GM18499 (cell line): Measurements from ENCODE around the gene FRZB.
"Not testable (repeated sequence)": the region's sequence is repeated elsewhere in the genome, so short reads cannot be mapped to it uniquely, and the experiment has no call there.

Source experiments
- ATAC-seq: cut with Tn5 transposase; IDR thresholded peaks from one replicate; pipeline ENCODE4 v1.9.1; 2021; ENCODE audit warnings: moderate number of reproducible peaks; ENCODE audit not compliant: insufficient read depth, unreplicated experiment

The FRZB gene

DNA sequence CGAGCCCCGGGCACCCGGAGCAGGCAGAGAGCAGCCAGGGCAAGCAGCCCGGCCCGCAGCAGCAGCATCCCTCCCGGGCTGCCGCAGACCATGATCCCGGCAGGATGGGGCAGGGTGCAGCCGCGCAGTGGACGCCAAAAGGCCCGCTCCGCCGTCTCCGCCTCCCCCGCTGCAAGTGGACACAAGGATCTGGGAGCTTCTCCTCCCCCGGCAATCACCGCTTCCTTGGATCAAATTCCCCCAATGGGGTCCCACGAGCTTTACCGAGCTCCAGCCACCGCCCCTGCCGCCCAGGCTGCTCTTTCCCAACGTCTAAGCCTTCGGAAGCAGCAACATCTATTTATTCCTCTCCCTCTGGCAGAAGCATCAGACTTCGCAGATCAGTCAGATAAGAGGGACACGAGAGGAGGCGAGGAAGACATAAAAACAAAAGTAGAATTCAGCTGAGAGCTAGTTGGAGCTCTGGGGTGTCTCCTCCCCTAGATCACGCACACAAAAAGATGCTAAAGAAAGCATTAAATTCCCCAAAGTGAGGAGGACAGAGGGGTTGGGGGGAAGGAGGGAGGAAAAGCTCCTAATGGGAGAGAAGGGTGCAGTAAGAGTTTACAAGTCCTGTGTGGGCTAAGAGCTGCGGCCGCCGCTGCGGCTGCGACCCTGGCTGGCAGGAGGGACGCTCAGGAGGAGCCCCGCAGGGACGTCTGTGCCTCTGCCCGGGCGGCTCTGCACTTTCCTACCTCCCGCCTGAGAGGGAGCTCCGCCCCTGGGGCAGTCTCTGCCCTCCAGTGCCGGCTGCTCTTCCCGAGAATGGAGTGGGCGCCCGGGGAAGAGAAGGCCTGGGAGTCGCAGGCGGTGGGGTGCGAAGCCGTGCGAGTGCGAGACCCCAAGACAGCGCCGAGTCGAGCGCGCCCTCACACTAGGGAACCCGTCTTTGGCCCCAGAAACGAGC, at the start of gene FRZB:
TSS of gene FRZB (minus strand) at position 177 of the 946 bp plus-strand sequence. CDS start at position 92, 85 bp downstream.
- ATAC-seq, result no peak

DNA sequence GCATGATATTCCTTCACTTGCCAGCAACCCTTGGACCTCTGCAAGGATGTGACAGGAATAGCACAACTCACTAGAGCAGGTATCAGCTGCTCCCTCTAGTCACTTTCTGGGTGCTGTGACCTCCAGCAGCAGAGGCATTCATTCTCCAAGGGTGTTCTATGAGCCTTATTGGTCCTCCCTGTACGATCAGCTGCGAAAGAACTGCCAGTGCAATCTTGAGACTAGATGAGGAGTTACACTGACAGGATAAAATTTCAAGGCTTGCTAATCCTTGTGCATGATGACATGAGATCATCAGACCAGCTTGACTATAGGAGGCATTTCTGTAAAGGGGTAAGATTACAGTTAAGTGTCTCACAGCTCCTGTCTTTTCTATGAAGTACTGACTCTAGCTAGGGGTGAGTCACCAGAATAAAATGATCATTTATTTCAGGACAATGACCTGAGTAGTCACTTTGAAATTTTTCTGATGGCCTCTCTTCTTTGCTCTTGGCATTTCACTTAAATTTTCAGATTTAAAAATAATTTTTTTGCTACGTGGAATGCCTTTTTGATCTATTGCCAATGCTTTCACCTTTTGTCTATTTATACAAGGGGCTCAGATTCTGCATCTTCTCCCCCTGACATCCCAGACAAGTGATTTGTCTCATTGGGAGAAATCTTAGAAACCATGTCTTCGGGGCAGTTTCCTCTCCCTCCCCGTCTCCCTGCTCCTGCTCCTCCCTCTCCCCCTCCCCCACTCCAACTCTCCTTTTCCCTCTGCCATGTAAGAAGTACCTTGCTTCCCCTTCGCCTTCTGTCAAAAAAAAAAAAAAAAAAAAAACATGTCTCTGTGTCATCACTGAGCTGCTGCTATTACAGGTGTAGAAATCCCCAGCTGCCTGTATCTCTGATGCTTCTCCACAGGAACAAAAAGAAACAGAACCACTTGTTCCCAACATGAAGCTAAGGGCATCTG, 49.2 kb upstream of the FRZB start:
- ATAC-seq, result no peak

DNA sequence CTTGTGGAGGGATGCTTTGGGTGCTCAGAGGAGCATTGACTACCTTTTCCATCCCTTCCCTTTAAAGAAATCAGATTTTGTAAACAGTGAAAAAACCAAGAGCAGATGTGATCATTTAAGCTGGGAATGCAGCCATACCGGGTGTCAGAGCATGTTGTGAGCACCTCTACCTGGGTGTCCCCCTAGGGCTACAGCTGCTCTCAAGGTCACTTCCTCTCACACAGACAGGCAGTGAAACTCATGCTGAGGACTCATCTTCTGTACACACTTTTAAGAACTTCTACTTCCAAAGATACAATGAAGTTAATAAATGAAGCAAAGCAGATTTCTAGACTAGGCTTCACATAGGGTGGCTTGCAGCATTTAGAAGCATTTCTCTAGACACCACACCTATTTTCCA, 48.4 kb upstream of the FRZB start:
- no peak for ATAC-seq

GRCh38 chr2:182913064-182913463, 46.6 kb upstream of the FRZB start:
- ATAC-seq, result no peak

DNA sequence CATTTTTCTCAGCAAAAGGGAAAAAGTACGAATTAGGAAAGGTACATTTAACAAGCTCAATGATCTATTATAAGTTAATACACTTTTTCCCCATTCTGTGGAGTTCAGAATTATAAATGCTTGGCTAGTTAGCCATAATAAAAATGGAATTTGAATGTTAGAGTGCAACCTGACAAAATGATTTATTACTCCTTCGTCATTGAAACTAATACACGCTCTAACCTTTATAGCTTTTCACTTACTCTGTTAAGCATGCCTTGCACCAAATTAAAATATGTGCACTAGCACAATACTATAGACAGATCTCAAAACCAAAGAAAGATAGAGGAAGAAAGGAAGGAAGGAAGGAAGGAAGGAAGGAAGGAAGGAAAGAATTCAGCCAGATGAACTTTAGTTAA, 46.1 kb upstream of the FRZB start:
- no peak for ATAC-seq

DNA sequence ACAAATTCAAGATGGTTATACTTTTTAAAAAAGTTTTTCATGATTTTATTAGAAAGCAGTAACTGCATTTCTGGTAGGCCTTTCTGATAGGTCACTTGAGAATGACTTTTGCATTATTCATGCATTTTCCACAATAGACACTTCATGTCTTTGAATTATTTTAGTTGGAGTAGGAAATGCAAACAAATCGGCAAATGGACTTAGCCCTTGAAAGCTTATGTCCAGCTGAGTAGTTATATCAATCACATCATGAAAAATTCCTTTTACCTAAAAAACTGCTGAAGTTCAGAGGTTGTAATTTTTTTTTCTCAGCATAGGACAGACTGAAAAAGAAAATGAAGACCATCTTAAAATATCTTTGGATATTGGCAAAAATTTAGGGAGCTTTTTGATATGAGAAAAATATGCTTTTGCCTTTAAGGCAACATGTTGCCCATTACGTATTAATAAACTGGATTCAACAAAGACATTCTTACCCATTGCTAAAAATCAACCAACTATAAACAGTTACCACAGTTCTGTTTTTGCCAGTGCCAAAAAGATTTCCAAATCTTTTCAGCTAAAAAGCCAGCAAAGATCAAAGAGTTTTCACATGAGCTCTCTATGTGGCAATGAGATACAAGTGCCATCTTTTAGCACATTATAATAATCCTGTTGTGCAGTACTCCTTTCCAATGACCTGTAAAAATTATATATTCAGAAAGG, 45.5 kb upstream of the FRZB start:
- ATAC-seq, result no peak

GRCh38 chr2:182910965-182911364, 44.5 kb upstream of the FRZB start:
- no peak for ATAC-seq

DNA sequence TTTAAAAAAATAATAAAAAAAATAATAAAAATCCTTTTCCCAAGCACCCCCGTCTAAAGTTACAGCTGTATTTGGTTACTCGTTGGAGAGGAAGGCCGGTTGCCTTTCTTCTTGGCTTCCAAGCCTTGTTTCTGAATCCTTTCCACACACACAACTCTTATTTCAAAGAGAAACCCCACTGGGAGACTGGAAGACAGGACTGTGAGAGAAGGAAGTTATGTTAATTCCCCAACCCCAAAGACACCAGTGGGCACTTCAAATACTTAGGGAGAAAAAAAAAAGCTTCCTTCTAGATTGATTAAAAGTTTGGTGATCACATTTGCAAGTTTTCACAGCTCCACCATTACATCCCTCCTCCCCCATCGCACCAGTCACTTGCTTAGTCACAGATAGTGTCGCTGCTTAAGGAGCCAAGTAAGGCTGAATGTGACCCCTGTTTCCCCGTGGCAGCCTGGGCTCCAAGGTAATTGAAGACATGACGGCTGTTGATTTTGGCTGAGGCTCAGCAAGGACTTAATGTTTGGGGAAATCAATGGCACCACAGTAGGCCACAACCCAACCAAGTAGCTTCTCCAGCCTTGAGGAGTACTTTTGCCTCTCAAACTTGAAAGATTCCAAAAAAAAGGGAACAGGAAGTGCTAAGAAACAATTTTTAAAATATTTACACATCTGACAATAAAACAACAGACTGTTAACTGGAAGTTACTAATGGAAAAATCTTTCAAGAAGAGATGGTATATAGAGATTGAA, 40.8 kb upstream of the FRZB start:
- ATAC-seq, result no peak

GRCh38 chr2:182906454-182906853, 40.0 kb upstream of the FRZB start:
- ATAC-seq, result no peak

DNA sequence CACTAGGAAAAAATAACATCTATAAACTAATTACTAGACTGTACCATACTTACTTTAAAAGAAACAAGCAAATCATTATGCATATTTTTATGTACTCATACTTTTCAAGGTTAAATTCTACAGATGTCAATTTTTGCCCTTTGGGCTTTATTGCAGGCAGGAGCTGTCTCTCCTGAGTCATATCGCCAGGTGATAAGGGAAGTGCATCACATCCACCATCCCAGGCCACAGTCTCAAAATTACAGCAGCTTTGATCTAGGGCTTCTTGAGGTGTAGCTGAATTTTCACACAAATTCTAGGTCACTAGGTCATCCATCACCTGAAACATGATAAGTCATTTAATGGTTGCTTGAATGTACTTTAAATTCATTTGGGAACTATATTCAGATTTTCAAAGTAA, 38.4 kb upstream of the FRZB start:
- no peak for ATAC-seq

DNA sequence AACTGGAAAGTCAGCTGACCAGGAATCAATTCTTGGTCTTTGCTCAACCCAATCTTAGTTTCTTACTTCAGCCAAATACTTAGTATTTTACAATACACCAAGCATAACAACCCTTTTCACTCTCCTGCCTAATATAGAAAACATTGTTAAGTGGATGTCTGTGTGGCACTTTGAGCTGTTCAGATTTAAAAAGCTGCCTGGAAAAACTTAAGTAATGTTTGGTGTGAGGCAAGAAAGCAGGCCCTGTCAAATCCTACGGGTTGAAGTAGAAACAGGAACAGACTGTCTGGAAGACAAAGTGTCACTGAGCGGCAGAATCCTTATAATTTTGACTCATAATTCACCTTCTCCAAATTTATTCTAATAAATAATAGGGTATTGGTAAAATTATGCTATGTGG, 37.1 kb upstream of the FRZB start:
- no peak for ATAC-seq

DNA sequence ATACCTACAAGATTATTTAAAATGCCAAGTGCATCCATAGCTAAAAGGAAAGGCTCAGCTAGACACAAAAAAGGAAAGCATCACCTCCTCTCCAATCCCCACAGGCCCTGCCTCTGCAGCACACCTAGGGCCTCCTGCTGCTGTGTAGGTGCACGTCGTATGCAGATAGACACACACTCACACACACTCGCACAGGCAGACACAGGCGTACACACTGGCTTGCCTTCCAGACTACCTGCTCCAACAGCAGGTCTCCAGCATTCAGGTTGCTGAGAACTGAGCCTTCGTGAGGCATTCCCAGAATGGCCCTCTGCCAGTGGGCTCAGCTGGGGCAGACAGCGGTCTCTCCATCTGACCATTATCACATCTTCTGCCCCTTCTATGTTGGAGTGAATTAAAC, 35.3 kb upstream of the FRZB start:
- ATAC-seq, result no peak

DNA sequence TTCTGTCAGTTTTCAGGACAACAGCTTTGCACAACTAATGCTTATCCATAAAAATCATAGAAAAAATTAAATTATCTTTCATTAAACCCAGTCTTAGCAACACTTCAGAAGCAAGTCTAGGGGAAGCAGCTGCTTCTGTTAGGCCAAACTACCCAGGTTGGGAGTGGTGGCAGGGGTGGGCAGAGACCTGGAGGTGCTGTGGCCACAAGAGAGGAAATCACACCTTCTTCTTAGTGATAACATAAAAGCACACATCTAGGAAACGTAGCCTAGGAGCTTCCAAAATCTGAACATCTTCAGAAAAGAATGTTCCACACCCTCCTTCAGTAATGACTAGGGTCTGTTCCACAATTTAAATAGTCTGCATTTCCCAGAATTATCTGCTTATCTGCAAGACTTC, 32.3 kb upstream of the FRZB start:
- ATAC-seq, result no peak

GRCh38 chr2:182897137-182897536, 30.7 kb upstream of the FRZB start:
- no peak for ATAC-seq

DNA sequence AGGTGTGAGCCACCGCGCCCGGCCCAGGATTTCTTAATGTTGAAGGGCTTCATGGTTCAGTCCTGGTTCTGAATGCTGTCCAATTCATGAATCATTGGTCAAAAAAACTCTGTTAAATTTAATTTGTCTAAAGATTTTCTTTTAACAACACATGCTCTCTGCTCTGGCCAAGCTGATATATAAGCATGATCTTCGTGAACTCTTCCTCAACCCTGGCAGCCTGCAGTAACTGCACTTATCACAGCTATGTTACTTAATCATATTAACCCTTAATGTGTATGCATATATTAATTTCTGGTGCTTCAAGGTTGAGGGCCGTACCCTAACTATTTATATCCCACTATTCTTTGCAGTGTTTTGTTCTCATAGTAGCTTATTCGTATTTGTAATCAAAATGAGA, 29.4 kb upstream of the FRZB start:
- ATAC-seq, result no peak

GRCh38 chr2:182895169-182895568, 28.7 kb upstream of the FRZB start:
- no peak for ATAC-seq

DNA sequence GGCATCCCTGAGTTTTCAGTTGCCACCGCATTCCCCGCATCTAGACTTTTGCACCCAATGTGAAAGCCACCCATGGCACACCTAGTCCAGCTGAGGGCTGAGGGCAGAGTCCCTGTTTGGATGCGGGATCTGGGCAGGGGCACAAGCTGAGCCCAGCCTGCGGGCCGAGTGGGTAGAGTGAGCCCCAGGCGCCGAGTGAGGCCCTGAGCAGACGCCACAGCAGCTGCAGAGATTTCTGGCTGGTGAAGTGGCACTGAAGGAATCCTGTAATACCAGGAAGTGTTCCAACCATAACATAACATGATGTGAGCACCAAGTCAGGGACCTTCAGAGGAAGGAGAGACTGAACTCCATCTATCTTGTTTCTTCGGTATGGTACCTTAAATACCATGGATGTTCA, 27.7 kb upstream of the FRZB start:
- no peak for ATAC-seq

DNA sequence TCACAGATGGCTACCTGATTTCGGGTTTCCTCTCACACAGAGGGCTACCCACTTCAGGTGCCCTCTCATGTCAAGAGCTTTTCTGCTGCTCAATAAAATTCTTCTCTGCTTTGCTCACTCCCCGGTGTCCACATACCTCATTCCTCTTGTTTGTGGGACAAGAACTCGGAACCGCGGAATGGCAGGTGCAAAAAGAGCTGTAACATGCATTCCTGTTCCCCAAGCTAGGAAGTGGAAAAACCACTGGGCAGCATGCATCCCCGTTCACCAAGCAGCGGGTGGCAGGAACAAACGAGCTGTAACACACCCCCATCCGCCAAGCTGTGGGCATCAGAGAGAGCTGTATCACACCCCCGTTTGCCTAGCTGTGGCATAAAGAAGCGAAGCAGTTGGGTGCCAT, 27.2 kb upstream of the FRZB start:
- ATAC-seq, result no peak

- ATAC-seq, result not testable (repeated sequence)
These were observed 26.6 kb upstream of the FRZB start for GRCh38 chr2:182893035-182893434.

DNA sequence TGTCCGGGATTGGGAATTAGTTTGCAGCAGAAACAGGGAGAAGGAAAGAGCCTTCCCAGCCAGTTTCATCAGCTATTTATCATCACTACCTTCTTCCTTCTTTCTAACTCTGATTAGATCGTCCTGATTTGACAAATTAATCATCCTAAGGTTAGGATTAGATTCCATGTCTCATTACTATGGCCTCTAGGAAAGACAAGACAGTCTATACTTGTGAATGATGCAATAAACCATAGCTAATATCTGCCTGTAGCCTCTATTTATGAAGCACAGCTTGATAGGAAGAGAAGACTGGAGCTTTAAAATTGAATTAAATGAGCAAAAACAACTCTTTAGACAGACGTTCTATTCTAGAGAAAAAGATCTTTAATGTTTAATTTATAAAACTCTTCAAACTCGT, 25.2 kb upstream of the FRZB start:
- no peak for ATAC-seq
